Vagina (tissue), 2 donors: ENCODE measurements around the gene COL25A1.

Source experiments
- POLR2AphosphoS5 ChIP-seq, 2 donors: sonication (generic); formaldehyde crosslinking; IDR thresholded peaks; one replicate each; pipeline ENCODE4 v1.9.0; 2017; ENCODE audit warnings: antibody characterized with exemption in 2 of 2, mild to moderate bottlenecking in 2 of 2, low read depth in 1 of 2; ENCODE audit not compliant: insufficient read depth in 1 of 2
- TF ChIP-seq, protein P1 (sequence below), 3 experiments: fragments of 450-650 bp in 2 of 3; fragments of 200-600 bp in 1 of 3; sonication (generic) in 1 of 3; IDR thresholded peaks; one replicate each; pipeline ENCODE4 v1.5.1; 2017 to 2019; ENCODE audit warnings: antibody characterized with exemption in 3 of 3, mild to moderate bottlenecking in 2 of 3, moderate library complexity in 2 of 3

DNA sequence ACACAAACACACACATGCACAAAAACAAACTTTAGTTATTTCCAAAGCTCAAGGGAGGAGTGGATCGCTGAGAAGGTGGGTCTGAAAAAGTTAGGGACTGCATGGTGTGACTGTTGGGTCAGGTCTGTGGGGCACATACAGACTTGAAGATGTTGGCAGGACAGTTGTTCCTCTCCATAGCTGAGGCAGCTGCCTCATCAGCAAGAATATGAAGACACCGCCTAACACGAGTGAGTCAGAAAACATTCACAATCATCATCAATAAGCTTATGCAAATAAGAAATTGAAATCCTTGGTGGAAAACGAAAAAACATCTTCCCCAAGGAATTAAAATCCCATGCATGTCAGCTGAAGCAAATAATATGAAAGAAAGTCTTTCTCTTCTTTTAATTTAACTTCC is 148.0 kb downstream of the COL25A1 start:
- TF ChIP-seq, protein P1, sequence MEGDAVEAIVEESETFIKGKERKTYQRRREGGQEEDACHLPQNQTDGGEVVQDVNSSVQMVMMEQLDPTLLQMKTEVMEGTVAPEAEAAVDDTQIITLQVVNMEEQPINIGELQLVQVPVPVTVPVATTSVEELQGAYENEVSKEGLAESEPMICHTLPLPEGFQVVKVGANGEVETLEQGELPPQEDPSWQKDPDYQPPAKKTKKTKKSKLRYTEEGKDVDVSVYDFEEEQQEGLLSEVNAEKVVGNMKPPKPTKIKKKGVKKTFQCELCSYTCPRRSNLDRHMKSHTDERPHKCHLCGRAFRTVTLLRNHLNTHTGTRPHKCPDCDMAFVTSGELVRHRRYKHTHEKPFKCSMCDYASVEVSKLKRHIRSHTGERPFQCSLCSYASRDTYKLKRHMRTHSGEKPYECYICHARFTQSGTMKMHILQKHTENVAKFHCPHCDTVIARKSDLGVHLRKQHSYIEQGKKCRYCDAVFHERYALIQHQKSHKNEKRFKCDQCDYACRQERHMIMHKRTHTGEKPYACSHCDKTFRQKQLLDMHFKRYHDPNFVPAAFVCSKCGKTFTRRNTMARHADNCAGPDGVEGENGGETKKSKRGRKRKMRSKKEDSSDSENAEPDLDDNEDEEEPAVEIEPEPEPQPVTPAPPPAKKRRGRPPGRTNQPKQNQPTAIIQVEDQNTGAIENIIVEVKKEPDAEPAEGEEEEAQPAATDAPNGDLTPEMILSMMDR (IDR thresholded peaks at IDR 0.05) = no peak
- no peak for TF ChIP-seq POLR2AphosphoS5 (IDR thresholded peaks at IDR 0.05; ENCODE audit: insufficient read depth in 1 of 2, low read depth in 1 of 2)
